Ovary (tissue), 3 donors: ENCODE measurements around the gene IL15RA.

Experiments
- CTCF ChIP-seq, 3 donors: fragments of 450-650 bp in 2 of 3; fragments of 200-600 bp in 1 of 3; IDR thresholded peaks; one replicate each; pipeline versions ENCODE4 v1.5.1 to v1.8.0; 2016 to 2022; ENCODE audit warnings: antibody characterized with exemption in 3 of 3, mild to moderate bottlenecking in 1 of 3
- POLR2A ChIP-seq: fragments of 450-650 bp; IDR thresholded peaks from one replicate; pipeline ENCODE4 v1.6.1; 2017; ENCODE audit warnings: antibody characterized with exemption, mild to moderate bottlenecking, moderate library complexity
- donor health status: DM: no; HTN: no; CAD: no.

- TF ChIP-seq POLR2A (no peak), CTCF (IDR thresholded peaks at IDR 0.05) (no peak)
Observed at GRCh38 chr10:5971886-5972285, 5.5 kb downstream of the IL15RA start.
